OCI-LY3 (cell line): ENCODE data around the gene PEX3.

Experiments
- CTCF ChIP-seq: fragments of 200-600, 300-600 bp; sonication (generic); IDR thresholded peaks from 2 replicates; pipeline ENCODE4 v1.5.1; 2014; ENCODE audit warnings: antibody characterized with exemption, low read length, low read depth
- EZH2phosphoT487 ChIP-seq: fragments of 200-600 bp; shearing (Covaris generic); IDR thresholded peaks from 2 replicates; pipeline ENCODE4 v1.6.1; 2018; ENCODE audit warnings: antibody characterized with exemption, mixed run types, low read depth

- TF ChIP-seq CTCF = no peak
- TF ChIP-seq EZH2phosphoT487 = no peak
Measured at GRCh38 chr6:143527677-143528076, 77.1 kb downstream of the PEX3 start.
